IMR-90 (cell line): Measurements from ENCODE around the gene NTN4. TPM values are rescaled to one million over a fixed set of nuclear protein-coding genes. Genes with fewer than 3 reads are reported as not detected.

ENCODE experiments used
- ATAC-seq: fragments of 200-7000 bp; cut with Tn5 transposase; 2 replicates; pipeline ENCODE4 v1.9.1; 2020; ENCODE audit warnings: low read depth, mild to moderate bottlenecking, moderate library complexity
- BruUV-seq: library from RNA; stranded (reverse); fragments of 400-500 nt; replicated peaks from 2 replicates; lab custom pipeline; 2021; lab: Mats Ljungman, UMichigan
- CTCF ChIA-PET: fragments of 300-600 bp; formaldehyde crosslinking; extraction: SDS; loops from one replicate; lab custom pipeline; 2021; ENCODE audit warnings: antibody characterized with exemption; lab: Yijun Ruan, JAX
- POLR2A ChIA-PET: fragments of 300-600 bp; sonication (Branson Sonifier 250); formaldehyde crosslinking; loops from one replicate; lab custom pipeline; 2022; ENCODE audit warnings: antibody characterized with exemption; ENCODE audit not compliant: unreplicated experiment; lab: Charles Lee
- DNase-seq: peaks from one replicate; pipeline ENCODE4 v3.0.0; 2013
- H2AFZ ChIP-seq: replicated peaks from 2 replicates; pipeline ENCODE3; 2013; ENCODE audit warnings: low read length, mild to moderate bottlenecking; ENCODE audit not compliant: poor library complexity
- H2AK5ac ChIP-seq: 2 replicates; pipeline ENCODE4 v1.6.1; 2013; ENCODE audit warnings: low read depth, low read length, inconsistent platforms
- H2AK9ac ChIP-seq: replicated peaks from 2 replicates; pipeline ENCODE3; 2013; ENCODE audit warnings: mild to moderate bottlenecking, low read depth, low read length, moderate library complexity; ENCODE audit not compliant: poor library complexity
- H2BK120ac ChIP-seq: 2 replicates; pipeline ENCODE4 v1.6.1; 2013; ENCODE audit warnings: low read depth, low read length, inconsistent platforms
- H2BK15ac ChIP-seq: 3 replicates; pipeline ENCODE4 v1.6.1; 2013; ENCODE audit warnings: low read depth, low read length, inconsistent platforms
- H2BK20ac ChIP-seq: 2 replicates; pipeline ENCODE4 v1.6.1; 2013; ENCODE audit warnings: low read depth, mild to moderate bottlenecking, inconsistent platforms, low read length, moderate library complexity
- H2BK5ac ChIP-seq: 2 replicates; pipeline ENCODE4 v1.6.1; 2013; ENCODE audit warnings: mild to moderate bottlenecking, low read depth, low read length, inconsistent platforms; ENCODE audit not compliant: poor library complexity, severe bottlenecking
- H3K14ac ChIP-seq: replicated peaks from 2 replicates; pipeline ENCODE4 v1.6.1; 2013; ENCODE audit warnings: low read depth, low read length, inconsistent platforms
- H3K18ac ChIP-seq: 2 replicates; pipeline ENCODE4 v1.6.1; 2013; ENCODE audit warnings: low read depth, low read length, control low read depth
- H3K23ac ChIP-seq: 2 replicates; pipeline ENCODE4 v1.6.1; 2013; ENCODE audit warnings: low read depth, low read length, inconsistent platforms
- H3K27ac ChIP-seq: 2 replicates; pipeline ENCODE4 v1.5.1; 2013; ENCODE audit warnings: mild to moderate bottlenecking, control low read depth, low read length; ENCODE audit not compliant: insufficient read depth
- H3K27me3 ChIP-seq: 2 replicates; pipeline ENCODE4 v1.6.1; 2013; ENCODE audit warnings: low read length; ENCODE audit not compliant: control insufficient read depth, insufficient read depth
- H3K36me3 ChIP-seq: 2 replicates; pipeline ENCODE4 v1.6.1; 2013; ENCODE audit warnings: low read length, mixed read lengths; ENCODE audit not compliant: control insufficient read depth, insufficient read depth
- H3K4ac ChIP-seq: 2 replicates; pipeline ENCODE4 v1.6.1; 2013; ENCODE audit warnings: low read depth, low read length, inconsistent platforms
- H3K4me1 ChIP-seq: 2 replicates; pipeline ENCODE4 v1.6.1; 2013; ENCODE audit warnings: low read length, mixed read lengths; ENCODE audit not compliant: control insufficient read depth, insufficient read depth
- H3K4me2 ChIP-seq: 2 replicates; pipeline ENCODE4 v1.6.1; 2013; ENCODE audit warnings: low read depth, mild to moderate bottlenecking, control low read depth, low read length, moderate library complexity
- H3K4me3 ChIP-seq: 2 replicates; pipeline ENCODE4 v1.5.1; 2013; ENCODE audit warnings: low read depth, mild to moderate bottlenecking, control low read depth, low read length, moderate library complexity; ENCODE audit not compliant: insufficient read depth
- H3K56ac ChIP-seq: 2 replicates; pipeline ENCODE4 v1.6.1; 2013; ENCODE audit warnings: low read length, inconsistent platforms; ENCODE audit not compliant: insufficient read depth; ENCODE audit errors: extremely low read depth
- H3K79me1 ChIP-seq, 2 experiments: 2 replicates each; pipeline ENCODE4 v1.6.1; 2013; ENCODE audit warnings: low read length in 2 of 2, inconsistent platforms in 1 of 2, low read depth in 1 of 2
- H3K9ac ChIP-seq: 2 replicates; pipeline ENCODE4 v1.6.1; 2013; ENCODE audit warnings: low read depth, low read length, control low read depth
- H3K9me1 ChIP-seq: 2 replicates; pipeline ENCODE4 v1.6.1; 2013; ENCODE audit warnings: low read length, inconsistent platforms; ENCODE audit not compliant: insufficient read depth
- H3K9me3 ChIP-seq: 2 replicates; pipeline ENCODE4 v1.6.1; 2013; ENCODE audit warnings: low read length; ENCODE audit not compliant: control insufficient read depth, insufficient read depth
- H4K20me1 ChIP-seq: 2 replicates; pipeline ENCODE4 v1.6.1; 2013; ENCODE audit warnings: low read length, inconsistent platforms; ENCODE audit not compliant: insufficient read depth
- H4K5ac ChIP-seq: 2 replicates; pipeline ENCODE4 v1.6.1; 2013; ENCODE audit warnings: mild to moderate bottlenecking, low read depth, low read length, control low read depth
- H4K8ac ChIP-seq, 2 experiments: 2 replicates each; pipeline ENCODE4 v1.6.1; 2013; ENCODE audit warnings: low read depth in 2 of 2, low read length in 2 of 2, control low read depth in 1 of 2, inconsistent platforms in 1 of 2
- H4K91ac ChIP-seq: 2 replicates; pipeline ENCODE4 v1.6.1; 2013; ENCODE audit warnings: low read depth, low read length, inconsistent platforms; ENCODE audit not compliant: insufficient read depth
- CEBPB ChIP-seq: IDR thresholded peaks from 2 replicates; pipeline ENCODE4 v1.6.1; 2012; ENCODE audit warnings: low read depth, low read length, improper control_type of control experiment
- CHD1 ChIP-seq: IDR thresholded peaks from 2 replicates; pipeline ENCODE4 v1.6.1; 2012; ENCODE audit warnings: low read depth, low read length, improper control_type of control experiment
- FOS ChIP-seq: fragments of 150-350 bp; IDR thresholded peaks from 2 replicates; pipeline ENCODE4 v1.6.1; 2016; ENCODE audit warnings: low read depth, low read length
- MAFK ChIP-seq: IDR thresholded peaks from 2 replicates; pipeline ENCODE4 v1.6.1; 2012; ENCODE audit warnings: low read depth, low read length, improper control_type of control experiment
- MAZ ChIP-seq: IDR thresholded peaks from 2 replicates; pipeline ENCODE4 v1.6.1; 2012; ENCODE audit warnings: low read depth, mild to moderate bottlenecking, low read length, improper control_type of control experiment, moderate library complexity, borderline replicate concordance
- MXI1 ChIP-seq: IDR thresholded peaks from 2 replicates; pipeline ENCODE4 v1.6.1; 2012; ENCODE audit warnings: low read depth, mild to moderate bottlenecking, low read length, moderate library complexity, borderline replicate concordance
- NFE2L2 ChIP-seq: fragments of 150-350 bp; IDR thresholded peaks from 2 replicates; pipeline ENCODE4 v1.6.1; 2016; ENCODE audit warnings: low read depth, mild to moderate bottlenecking, low read length
- POLR2A ChIP-seq: IDR thresholded peaks from 2 replicates; pipeline ENCODE4 v1.6.1; 2012; ENCODE audit warnings: mild to moderate bottlenecking, low read depth, low read length
- RAD21 ChIP-seq: IDR thresholded peaks from 2 replicates; pipeline ENCODE4 v1.6.1; 2012; ENCODE audit warnings: low read length, improper control_type of control experiment
- RCOR1 ChIP-seq: IDR thresholded peaks from 2 replicates; pipeline ENCODE4 v1.6.1; 2012; ENCODE audit warnings: mild to moderate bottlenecking, low read length, improper control_type of control experiment; ENCODE audit not compliant: insufficient replicate concordance
- RFX5 ChIP-seq: IDR thresholded peaks from 2 replicates; pipeline ENCODE4 v1.8.0; 2012; ENCODE audit warnings: low read depth, mild to moderate bottlenecking, low read length, moderate library complexity
- SMC3 ChIP-seq: fragments of 150-350 bp; IDR thresholded peaks from 2 replicates; pipeline ENCODE4 v1.6.1; 2016; ENCODE audit warnings: low read depth, mild to moderate bottlenecking, antibody characterized with exemption, low read length, moderate library complexity
- WGBS, 2 experiments: methylation state at CpG; one replicate each; pipeline versions ENCODE4 v1.1.5 to v1.1.7; 2013; ENCODE audit warnings: missing lambda C conversion rate in 2 of 2; ENCODE audit not compliant: insufficient read length in 1 of 2; ENCODE audit errors: extremely low coverage in 2 of 2; 5-methylcytosine and 5-hydroxymethylcytosine counted together
- dilution Hi-C: fragments of 300-500 bp; cut with HindIII; formaldehyde crosslinking; loops from one replicate; pipeline ENCODE4 v1.14.3; 2018; ENCODE audit warnings: low sequenced_read_pairs; ENCODE audit not compliant: unreplicated experiment
- in situ Hi-C: fragments of 300-500 bp; cut with MboI; formaldehyde crosslinking; loops from 3 replicates; pipeline ENCODE4 v1.14.3; 2019; ENCODE audit warnings: low sequenced_read_pairs, inconsistent platforms, mixed read lengths
- intact Hi-C: fragments of 100-400 bp; cut with micrococcal nuclease; formaldehyde crosslinking; loops from 2 replicates; pipeline ENCODE4 v1.10.0; 2022
- polyA plus RNA-seq, 3 experiments: library from polyadenylated mRNA; depleted of rRNA; stranded (reverse); fragments of >200 nt; gene quantifications; 2 replicates each; pipeline ENCODE4 v1.2.3, GENCODE V29; 2012; ENCODE audit warnings: low replicate concordance in 1 of 3
- total RNA-seq: library from RNA; depleted of rRNA; stranded (reverse); fragments of >200 nt; gene quantifications from 2 replicates; pipeline ENCODE4 v1.2.3, GENCODE V29; 2012
- TF ChIP-seq, protein P1 (sequence below): fragments of 150-350 bp; IDR thresholded peaks from 2 replicates; pipeline ENCODE4 v1.6.1; 2016; ENCODE audit warnings: low read depth, mild to moderate bottlenecking, low read length, moderate library complexity, borderline replicate concordance
- TF ChIP-seq, protein P2 (sequence below): conservative IDR thresholded peaks from 2 replicates; pipeline ENCODE4 v1.5.1; 2012; ENCODE audit warnings: mild to moderate bottlenecking, low read depth, low read length, improper control_type of control experiment
- TF ChIP-seq, protein P3 (sequence below): fragments of 150-350 bp; IDR thresholded peaks from 2 replicates; pipeline ENCODE4 v1.6.1; 2017; ENCODE audit warnings: mild to moderate bottlenecking, antibody characterized with exemption, low read length, low read depth

Gene NTN4
- total and polyA plus RNA-seq, 2 of the 4 experiments (the other 2 are of a cell fraction) = 54.6 to 56.6 TPM

DNA sequence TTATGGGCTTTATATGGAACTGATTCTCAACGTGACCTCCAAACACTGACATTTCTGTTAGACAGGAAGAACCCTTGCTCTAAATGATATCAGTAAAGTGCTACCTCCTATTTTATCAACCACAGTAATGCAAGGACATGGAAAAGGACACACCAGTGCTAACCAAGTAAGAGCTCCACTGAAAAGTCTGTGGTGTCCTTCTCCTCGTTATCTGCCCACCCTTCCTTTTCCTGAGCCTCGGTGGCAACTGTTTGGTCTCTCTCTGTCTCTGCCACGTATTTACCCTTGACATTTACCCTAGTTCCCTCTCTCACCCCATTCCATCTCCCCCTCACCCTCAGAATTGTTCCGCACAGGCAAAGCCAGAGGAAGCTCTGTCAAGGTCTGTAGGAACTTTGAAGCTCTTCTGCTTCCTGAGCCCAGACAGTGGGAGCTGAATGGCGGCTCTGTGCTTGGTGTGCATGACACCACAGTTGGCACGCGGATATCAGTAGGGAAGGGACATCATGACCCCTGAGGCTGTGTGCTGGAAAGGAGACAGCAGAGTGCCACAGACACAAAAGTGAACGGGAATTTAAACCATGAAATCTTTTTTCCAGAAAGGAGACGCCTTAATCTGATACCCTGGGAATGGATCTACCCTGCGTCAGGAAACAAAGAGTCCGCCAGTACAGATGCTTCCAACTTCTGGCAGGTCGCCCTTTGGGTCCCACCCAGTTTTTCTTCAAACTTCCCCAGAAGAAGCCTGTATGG is 50.8 kb downstream of the NTN4 start:
- ChIA-PET CTCF (no interaction called here), POLR2A (no interaction called here)
- no peak overlapping the region for H2AFZ ChIP-seq
- no peaks in the 10 kb centered on the region for H4K20me1 ChIP-seq
- H3K9ac ChIP-seq = no peak overlapping the region
- no peak overlapping the region for H3K4me2 ChIP-seq
- H3K18ac ChIP-seq = no peak overlapping the region
- H4K5ac ChIP-seq = no peak overlapping the region
- TF ChIP-seq CEBPB (no peak), FOS (no peak), SMC3 (no peak), MXI1 (no peak), RCOR1 (no peak), MAZ (no peak), RAD21 (no peak), RFX5 (no peak), MAFK (no peak), NFE2L2 (no peak), CHD1 (no peak), POLR2A (no peak)
- TF ChIP-seq, protein P1, sequence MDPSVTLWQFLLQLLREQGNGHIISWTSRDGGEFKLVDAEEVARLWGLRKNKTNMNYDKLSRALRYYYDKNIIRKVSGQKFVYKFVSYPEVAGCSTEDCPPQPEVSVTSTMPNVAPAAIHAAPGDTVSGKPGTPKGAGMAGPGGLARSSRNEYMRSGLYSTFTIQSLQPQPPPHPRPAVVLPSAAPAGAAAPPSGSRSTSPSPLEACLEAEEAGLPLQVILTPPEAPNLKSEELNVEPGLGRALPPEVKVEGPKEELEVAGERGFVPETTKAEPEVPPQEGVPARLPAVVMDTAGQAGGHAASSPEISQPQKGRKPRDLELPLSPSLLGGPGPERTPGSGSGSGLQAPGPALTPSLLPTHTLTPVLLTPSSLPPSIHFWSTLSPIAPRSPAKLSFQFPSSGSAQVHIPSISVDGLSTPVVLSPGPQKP = no peak
- TF ChIP-seq, protein P2, sequence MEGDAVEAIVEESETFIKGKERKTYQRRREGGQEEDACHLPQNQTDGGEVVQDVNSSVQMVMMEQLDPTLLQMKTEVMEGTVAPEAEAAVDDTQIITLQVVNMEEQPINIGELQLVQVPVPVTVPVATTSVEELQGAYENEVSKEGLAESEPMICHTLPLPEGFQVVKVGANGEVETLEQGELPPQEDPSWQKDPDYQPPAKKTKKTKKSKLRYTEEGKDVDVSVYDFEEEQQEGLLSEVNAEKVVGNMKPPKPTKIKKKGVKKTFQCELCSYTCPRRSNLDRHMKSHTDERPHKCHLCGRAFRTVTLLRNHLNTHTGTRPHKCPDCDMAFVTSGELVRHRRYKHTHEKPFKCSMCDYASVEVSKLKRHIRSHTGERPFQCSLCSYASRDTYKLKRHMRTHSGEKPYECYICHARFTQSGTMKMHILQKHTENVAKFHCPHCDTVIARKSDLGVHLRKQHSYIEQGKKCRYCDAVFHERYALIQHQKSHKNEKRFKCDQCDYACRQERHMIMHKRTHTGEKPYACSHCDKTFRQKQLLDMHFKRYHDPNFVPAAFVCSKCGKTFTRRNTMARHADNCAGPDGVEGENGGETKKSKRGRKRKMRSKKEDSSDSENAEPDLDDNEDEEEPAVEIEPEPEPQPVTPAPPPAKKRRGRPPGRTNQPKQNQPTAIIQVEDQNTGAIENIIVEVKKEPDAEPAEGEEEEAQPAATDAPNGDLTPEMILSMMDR = no peak
- TF ChIP-seq, protein P3, sequence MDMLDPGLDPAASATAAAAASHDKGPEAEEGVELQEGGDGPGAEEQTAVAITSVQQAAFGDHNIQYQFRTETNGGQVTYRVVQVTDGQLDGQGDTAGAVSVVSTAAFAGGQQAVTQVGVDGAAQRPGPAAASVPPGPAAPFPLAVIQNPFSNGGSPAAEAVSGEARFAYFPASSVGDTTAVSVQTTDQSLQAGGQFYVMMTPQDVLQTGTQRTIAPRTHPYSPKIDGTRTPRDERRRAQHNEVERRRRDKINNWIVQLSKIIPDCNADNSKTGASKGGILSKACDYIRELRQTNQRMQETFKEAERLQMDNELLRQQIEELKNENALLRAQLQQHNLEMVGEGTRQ = no peak
- no TSS peak for BruUV-seq
- no peak overlapping the region for H3K4ac ChIP-seq
- no peak overlapping the region for H2AK9ac ChIP-seq
- no peak overlapping the region for H3K4me3 ChIP-seq
- no peak overlapping the region for H4K91ac ChIP-seq
- H3K27ac ChIP-seq = no peak overlapping the region
- H4K8ac ChIP-seq = no peak overlapping the region
- no peak overlapping the region for H2BK20ac ChIP-seq
- H2BK5ac ChIP-seq = no peak overlapping the region
- H3K9me1 ChIP-seq = peaks cover 9% of the 10 kb centered on the region
- ATAC-seq (no peak), DNase-seq (no peak)
- no peak overlapping the region for H3K14ac ChIP-seq
- in situ Hi-C loops = no loop called here
- peaks cover 0 to 27% of the 10 kb centered on the region in 2 experiments; a peak in 2 of 4 replicates for H3K79me1 ChIP-seq
- H3K56ac ChIP-seq = no peak overlapping the region
- H2BK120ac ChIP-seq = no peak overlapping the region
- peaks cover 14% of the 10 kb centered on the region; the same call in 1 of the 2 replicates for H3K36me3 ChIP-seq
- no peaks in the 10 kb centered on the region for H3K27me3 ChIP-seq
- intact Hi-C loops = loop anchor here (10.0 kb wide), 1 partner anchor 155 kb away; no protein-coding TSS in a partner anchor
- no peak overlapping the region; the same call in 1 of the 2 replicates for H3K23ac ChIP-seq
- H3K9me3 ChIP-seq = no peaks in the 10 kb centered on the region
- no peak overlapping the region for H2BK15ac ChIP-seq
- dilution Hi-C loops = no loop called here
- peaks cover 2% of the 10 kb centered on the region; the same call in 1 of the 2 replicates for H3K4me1 ChIP-seq
- H2AK5ac ChIP-seq = peak overlapping the region; percentile 33; the same call in 1 of the 2 replicates
- WGBS, 2 experiments = 86% methylated on average over 4 of the region's 13 CpGs; no CpG with 5 or more reads in 1 of the 2 experiments
